Endometrium (tissue), 2 donors: ENCODE measurements around the gene FAM216A.
"Not testable (repeated sequence)": the region's sequence is repeated elsewhere in the genome, so short reads cannot be mapped to it uniquely, and the experiment has no call there.

Source experiments
- FAIRE-seq: peaks from 2 replicates; lab custom pipeline; 2012; peaks lifted over from hg19 to GRCh38; lab: Jason Lieb, UNC
- donor health status: control.
- donor health status: control.

FAM216A gene

GRCh38 chr12:110501399-110501751 is 32.7 kb downstream of the FAM216A start:
- FAIRE-seq = no peak

- peak; percentile 87 for FAIRE-seq
Observed at GRCh38 chr12:110501752-110502738, 33.4 kb downstream of the FAM216A start, which contains the start of the genes RAD9B and VPS29. Gene RAD9B (plus strand): TSS chr12:110502331. CDS start chr12:110502338, 7 bp downstream. Gene VPS29 (minus strand): TSS chr12:110502111. CDS start chr12:110502051, 60 bp downstream.

GRCh38 chr12:110503432-110503831 is 34.8 kb downstream of the FAM216A start:
- FAIRE-seq = no peak

GRCh38 chr12:110505332-110505731 is 36.7 kb downstream of the FAM216A start:
- no peak for FAIRE-seq

GRCh38 chr12:110508071-110508586 is 39.5 kb downstream of the FAM216A start:
- no peak for FAIRE-seq

- FAIRE-seq = no peak
Observed at GRCh38 chr12:110513842-110514241, 45.2 kb downstream of the FAM216A start.

- no peak for FAIRE-seq
Observed at GRCh38 chr12:110514363-110514762, 45.7 kb downstream of the FAM216A start.

GRCh38 chr12:110516995-110517394 is 48.4 kb downstream of the FAM216A start:
- FAIRE-seq = no peak

- not testable (repeated sequence) for FAIRE-seq
Observed at GRCh38 chr12:110518014-110518413, 49.4 kb downstream of the FAM216A start.

GRCh38 chr12:110520876-110521712 is 52.4 kb downstream of the FAM216A start:
- not testable (repeated sequence) for FAIRE-seq

- no peak for FAIRE-seq
Observed at GRCh38 chr12:110528277-110528839, 59.7 kb downstream of the FAM216A start.

GRCh38 chr12:110530511-110530910 is 61.9 kb downstream of the FAM216A start:
- no peak for FAIRE-seq

GRCh38 chr12:110531741-110532333 is 63.2 kb downstream of the FAM216A start:
- no peak for FAIRE-seq

GRCh38 chr12:110532644-110533043 is 64.0 kb downstream of the FAM216A start:
- FAIRE-seq = no peak

- no peak for FAIRE-seq
Observed at GRCh38 chr12:110533607-110534006, 65.0 kb downstream of the FAM216A start.

- no peak for FAIRE-seq
Observed at GRCh38 chr12:110534811-110535210, 66.2 kb downstream of the FAM216A start.

GRCh38 chr12:110536834-110537604 is 68.4 kb downstream of the FAM216A start:
- no peak for FAIRE-seq

GRCh38 chr12:110537605-110538409 is 69.2 kb downstream of the FAM216A start:
- FAIRE-seq = no peak

- FAIRE-seq = no peak
Observed at GRCh38 chr12:110538869-110539622, 70.4 kb downstream of the FAM216A start.
